GM12878 (cell line): Measurements from ENCODE around the gene TMEM151A. TPM values are rescaled to one million over a fixed set of nuclear protein-coding genes. Genes with fewer than 3 reads are reported as not detected.
A peak's percentile ranks its signal among the peaks of the same experiment; 100 is the strongest.

Experiments
- ATF7 ChIP-seq: fragments of 450-650 bp; IDR thresholded peaks from 2 replicates; pipeline ENCODE4 v1.6.1; 2016; ENCODE audit warnings: low read depth, mild to moderate bottlenecking
- BACH1 ChIP-seq: fragments of 450-650 bp; IDR thresholded peaks from 2 replicates; pipeline ENCODE4 v1.6.1; 2017; ENCODE audit warnings: mild to moderate bottlenecking, borderline replicate concordance
- BHLHE40 ChIP-seq, 2 experiments: fragments of 450-650 bp in 1 of 2; IDR thresholded peaks; 2 replicates each; pipeline ENCODE4 v1.6.1; 2011 to 2017; ENCODE audit warnings: low read depth in 2 of 2, borderline replicate concordance in 1 of 2, improper control_type of control experiment in 1 of 2, low read length in 1 of 2, mild to moderate bottlenecking in 1 of 2
- CBFB ChIP-seq: IDR thresholded peaks from 2 replicates; pipeline ENCODE4 v1.6.1; 2016; ENCODE audit warnings: antibody characterized with exemption, low read depth
- CBX3 ChIP-seq: fragments of 200-600 bp; sonication (generic); IDR thresholded peaks from 2 replicates; pipeline ENCODE4 v1.6.1; 2016; ENCODE audit warnings: low read depth, borderline replicate concordance
- CHD1 ChIP-seq: IDR thresholded peaks from 2 replicates; pipeline ENCODE4 v1.6.1; 2012; ENCODE audit warnings: low read depth, low read length, improper control_type of control experiment
- CREB1 ChIP-seq: IDR thresholded peaks from 2 replicates; pipeline ENCODE4 v1.6.1; 2012; ENCODE audit warnings: low read depth, mild to moderate bottlenecking, inconsistent platforms
- GATAD2B ChIP-seq: fragments of 450-650 bp; conservative IDR thresholded peaks from 2 replicates; pipeline ENCODE4 v1.6.1; 2017; ENCODE audit warnings: low read depth, mild to moderate bottlenecking, moderate library complexity
- HDAC2 ChIP-seq: fragments of 200-600 bp; sonication (generic); IDR thresholded peaks from 2 replicates; pipeline ENCODE4 v1.6.1; 2017
- IRF5 ChIP-seq: fragments of 450-650 bp; IDR thresholded peaks from 2 replicates; pipeline ENCODE4 v1.6.1; 2017; ENCODE audit warnings: borderline replicate concordance
- KAT2A ChIP-seq: conservative IDR thresholded peaks from 2 replicates; pipeline ENCODE4 v1.6.1; 2011; ENCODE audit warnings: low read depth, low read length; ENCODE audit not compliant: control insufficient read depth
- MTA2 ChIP-seq: fragments of 450-650 bp; IDR thresholded peaks from 2 replicates; pipeline ENCODE4 v1.6.1; 2016; ENCODE audit warnings: low read depth, mild to moderate bottlenecking, moderate library complexity
- MTA3 ChIP-seq: IDR thresholded peaks from 2 replicates; pipeline ENCODE4 v1.6.1; 2012; ENCODE audit warnings: low read length, inconsistent platforms, borderline replicate concordance
- NRF1 ChIP-seq: conservative IDR thresholded peaks from 2 replicates; pipeline ENCODE4 v1.6.1; 2011; ENCODE audit warnings: mild to moderate bottlenecking, low read depth, low read length, improper control_type of control experiment
- RELB ChIP-seq: fragments of 450-650 bp; IDR thresholded peaks from 2 replicates; pipeline ENCODE4 v1.6.1; 2017; ENCODE audit warnings: low read depth, mild to moderate bottlenecking, moderate library complexity
- SP1 ChIP-seq: IDR thresholded peaks from one replicate; pipeline ENCODE4 v1.6.1; 2011; ENCODE audit warnings: low read depth, low read length
- TCF12 ChIP-seq: IDR thresholded peaks from 2 replicates; pipeline ENCODE4 v1.6.1; 2011; ENCODE audit warnings: low read depth, mild to moderate bottlenecking, low read length
- USF1 ChIP-seq: IDR thresholded peaks from 2 replicates; pipeline ENCODE4 v1.6.1; 2011; ENCODE audit warnings: borderline replicate concordance, low read depth, mild to moderate bottlenecking, moderate library complexity, mixed read lengths, low read length; ENCODE audit not compliant: insufficient read depth; ENCODE audit errors: extremely low read length
- YY1 ChIP-seq: IDR thresholded peaks from 2 replicates; pipeline ENCODE4 v1.6.1; 2011; ENCODE audit warnings: low read depth, mild to moderate bottlenecking, low read length
- ZBTB4 ChIP-seq: fragments of 450-650 bp; formaldehyde crosslinking; IDR thresholded peaks from 2 replicates; pipeline ENCODE4 v1.4.0; 2022; ENCODE audit warnings: mild to moderate bottlenecking, moderate library complexity
- ZNF274 ChIP-seq: IDR thresholded peaks from one replicate; pipeline ENCODE4 v1.8.0; 2011; ENCODE audit not compliant: insufficient read length, insufficient read depth
- polyA plus RNA-seq, 11 experiments: library from polyadenylated mRNA; depleted of rRNA in 4 of 11; unstranded in 6 of 11; stranded (reverse) in 5 of 11; fragments of >200 nt; fragmentation: Nextera tagmentation in 4 of 11; fragmentation: Illumina TruSeq in 1 of 11; extraction: Ambion mirVana in 4 of 11; extraction: Trizol in 1 of 11; gene quantifications; 1 replicate in 1 of 11; 2 replicates in 10 of 11; pipeline versions ENCODE4 v1.2.1 to v1.2.3, GENCODE V29; 2011 to 2016; ENCODE audit warnings: inconsistent platforms in 2 of 11, missing spikeins in 2 of 11, low read depth in 1 of 11
- total RNA-seq, 4 experiments: library from RNA; depleted of rRNA in 3 of 4; stranded (reverse); fragments of >200 nt in 3 of 4; fragmentation: Illumina TruSeq in 1 of 4; extraction: Trizol in 1 of 4; gene quantifications; 2 replicates each; pipeline versions ENCODE4 v1.2.1 to v1.2.3, GENCODE V29; 2013 to 2021

TMEM151A gene
- total and polyA plus RNA-seq, 10 of the 15 experiments (the other 5 are each of a cell fraction or from before 2014, with no cell fraction given) = not detected

GRCh38 chr11:66336234-66337102, 44.8 kb downstream of the TMEM151A start, which contains the start of gene RIN1 (continued):
- TF ChIP-seq ZBTB4 (CRISPR knock-in tag) = no peak
- peak; percentile 95 for TF ChIP-seq GATAD2B
- peak; percentile 71 to 85 for TF ChIP-seq BHLHE40 (IDR thresholded peaks at IDR 0.05; ENCODE audit: borderline replicate concordance in 1 of 2, low read depth in 2 of 2, low read length in 1 of 2)
- no peak for TF ChIP-seq HDAC2
- peak; percentile 65; the same call in 1 of the 2 replicates for TF ChIP-seq TCF12
- no peak for TF ChIP-seq CHD1
- no peak for TF ChIP-seq CBX3
- no peak for TF ChIP-seq ZNF274
- no peak for TF ChIP-seq NRF1
- no peak for TF ChIP-seq KAT2A
- 0 out of 2 replicates have a peak, but pooled peaks have one; percentile 7 for TF ChIP-seq YY1
- peak; percentile 67; the same call in 1 of the 2 replicates for TF ChIP-seq RELB
- TF ChIP-seq MTA3 = no peak
- peak; percentile 90 for TF ChIP-seq CBFB
- no peak for TF ChIP-seq IRF5
- TF ChIP-seq BACH1 = peak; percentile 51; the same call in 1 of the 2 replicates
- peak; percentile 77 for TF ChIP-seq USF1
- TF ChIP-seq MTA2 = peak; percentile 68; the same call in 1 of the 2 replicates
- TF ChIP-seq ATF7 = peak; percentile 64
- TF ChIP-seq SP1 = peak; percentile 70
- peak; percentile 15; the same call in 1 of the 2 replicates for TF ChIP-seq CREB1
